Right renal pelvis (tissue), 4 donors: ENCODE measurements around the gene FAM13A. TPM values are rescaled to one million over a fixed set of nuclear protein-coding genes. Genes with fewer than 3 reads are reported as not detected.
"Not testable (repeated sequence)": the region's sequence is repeated elsewhere in the genome, so short reads cannot be mapped to it uniquely, and the experiment has no call there.

Experiments
- DNase-seq, 4 donors: peaks; one replicate each; pipeline ENCODE4 v3.0.0-alpha.2; 2013; ENCODE audit warnings: low read depth in 4 of 4, low spot score in 3 of 4, missing footprints in 1 of 4
- polyA plus RNA-seq, 4 donors: library from polyadenylated mRNA; unstranded; fragments of 120-200 nt; gene quantifications; one replicate each; pipeline ENCODE4 v1.2.1, GENCODE V29; 2013; ENCODE audit not compliant: insufficient read length in 4 of 4

FAM13A gene
- polyA plus RNA-seq: 10 to 100 TPM; 30.8 to 34.0 (median 33.6) TPM

- peak; percentile 86 to 95 (median 92) for DNase-seq
Observed at GRCh38 chr4:89056953-89057398, at the start of gene FAM13A. Gene FAM13A, minus strand, starts transcription at chr4:89057185. Its CDS starts 221 bp downstream, at chr4:89056964.

DNA sequence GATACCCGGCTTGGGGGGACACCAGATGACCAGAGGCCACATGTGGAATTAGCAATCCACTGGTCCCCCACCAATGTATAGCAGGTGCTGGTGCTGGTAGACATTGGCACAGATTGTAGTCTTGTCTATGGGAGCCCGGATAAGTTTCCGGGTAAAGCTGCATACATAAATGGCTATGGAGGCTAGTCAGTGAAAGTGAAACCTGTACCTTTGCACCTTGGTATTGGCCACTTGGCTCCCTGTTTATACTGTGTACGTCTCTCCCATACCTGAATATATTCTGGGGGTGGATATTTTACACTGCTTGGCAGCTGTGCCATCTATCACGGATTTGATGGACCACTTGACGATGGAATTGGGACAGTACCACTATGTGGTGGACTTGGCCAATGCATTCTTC, 48.7 kb upstream of the FAM13A start:
- DNase-seq: no peak

DNA sequence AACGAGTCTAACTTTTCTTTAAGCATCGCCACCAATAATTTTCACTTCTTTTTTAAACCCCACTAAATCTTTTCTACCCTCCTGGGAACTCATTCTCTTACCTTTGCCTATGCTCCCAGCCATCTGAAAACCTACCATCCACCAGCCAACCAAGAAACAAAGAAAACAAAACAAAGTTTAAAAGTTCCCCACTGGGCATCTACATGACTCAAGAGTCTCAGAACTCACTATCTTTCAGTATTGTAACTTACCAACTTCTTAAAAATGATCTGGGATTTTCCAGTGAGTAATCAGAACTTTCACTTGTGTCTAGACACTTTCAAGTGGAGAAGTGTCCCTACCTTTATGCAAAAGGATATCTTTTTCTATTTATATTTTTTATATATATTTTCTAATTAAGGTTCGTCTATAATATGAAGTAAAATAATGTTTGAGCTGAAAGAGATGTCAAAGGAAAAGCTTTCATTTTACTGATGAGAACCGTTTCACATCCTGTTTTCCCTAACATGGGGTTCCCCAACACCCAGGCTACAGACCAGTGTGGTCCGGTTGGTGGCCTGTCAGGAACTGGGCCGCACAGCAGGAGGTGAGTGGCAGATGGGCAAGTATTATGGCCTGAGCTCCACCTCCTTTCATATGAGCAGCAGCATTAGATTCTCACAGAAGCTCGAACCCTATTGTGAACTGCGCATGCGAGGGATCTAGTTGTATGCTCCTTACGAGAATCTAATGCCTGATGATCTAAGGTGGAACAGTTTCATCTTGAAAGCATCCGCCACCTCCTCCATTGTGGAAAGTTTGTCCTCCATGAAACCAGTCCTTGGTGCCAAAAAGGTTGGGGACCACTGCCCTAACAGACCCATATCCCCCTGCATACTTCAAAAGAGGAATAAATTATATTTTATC, 44.5 kb upstream of the FAM13A start:
- DNase-seq: no peak

DNA sequence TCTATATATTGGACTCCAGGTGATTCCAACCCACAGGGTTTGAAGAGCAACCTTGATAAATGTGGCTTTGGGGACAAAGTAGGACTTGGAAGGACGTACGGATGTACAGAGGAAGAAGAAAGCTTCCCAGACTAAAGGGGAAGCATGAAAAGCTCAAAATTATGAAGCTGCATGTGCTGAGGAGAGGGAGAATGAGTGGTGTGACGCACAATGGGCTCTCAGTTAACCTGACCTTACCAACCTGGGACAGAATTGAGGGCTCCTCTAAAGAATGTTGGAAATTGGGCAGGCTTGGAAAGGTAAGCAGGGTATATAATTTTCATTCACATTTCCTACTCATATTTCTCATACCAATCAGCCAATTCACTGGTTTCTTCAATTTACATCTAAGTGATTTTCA, 43.9 kb upstream of the FAM13A start:
- no peak for DNase-seq

DNA sequence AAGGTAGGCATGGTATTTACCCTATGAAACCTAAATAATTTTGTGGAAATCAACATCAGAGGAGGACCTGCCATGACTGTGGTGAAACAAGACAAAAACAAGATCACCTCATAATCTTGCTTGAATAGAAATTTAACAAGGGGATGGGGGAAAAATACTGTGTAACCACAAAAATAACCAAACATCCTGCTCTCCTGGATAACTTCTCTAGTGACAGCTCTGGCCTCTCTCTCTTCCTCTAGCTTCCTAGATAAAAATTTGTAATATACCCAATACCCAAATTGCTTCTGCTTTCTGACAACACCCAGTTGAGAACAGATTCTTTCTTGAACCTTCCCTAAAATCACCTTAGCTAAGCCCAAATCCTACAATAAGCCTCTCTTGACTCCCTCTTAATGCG, 42.5 kb upstream of the FAM13A start:
- DNase-seq: no peak

- DNase-seq: no peak
Observed at GRCh38 chr4:89099034-89099433, 42.0 kb upstream of the FAM13A start.

GRCh38 chr4:89078300-89078699, 21.3 kb upstream of the FAM13A start:
- no peak for DNase-seq

DNA sequence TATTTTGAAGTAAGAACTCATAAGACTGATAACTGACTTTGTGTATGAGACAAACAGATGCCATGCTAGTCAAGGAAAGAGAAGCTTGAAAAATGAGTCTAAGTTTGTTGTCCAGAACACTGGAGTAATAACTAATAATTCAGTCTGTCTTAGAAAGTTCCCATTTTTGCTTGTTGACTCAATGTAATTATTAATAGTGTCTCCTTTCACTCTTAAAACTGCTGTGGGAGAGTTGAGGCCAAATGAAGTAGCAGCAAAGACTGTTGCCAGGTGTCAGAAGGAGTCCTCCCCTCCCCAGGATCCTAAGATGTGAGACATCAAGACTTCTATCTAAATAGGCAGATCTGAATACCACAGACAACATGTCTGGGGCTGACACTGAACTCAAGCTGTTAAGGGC, 20.8 kb upstream of the FAM13A start:
- DNase-seq: no peak

DNA sequence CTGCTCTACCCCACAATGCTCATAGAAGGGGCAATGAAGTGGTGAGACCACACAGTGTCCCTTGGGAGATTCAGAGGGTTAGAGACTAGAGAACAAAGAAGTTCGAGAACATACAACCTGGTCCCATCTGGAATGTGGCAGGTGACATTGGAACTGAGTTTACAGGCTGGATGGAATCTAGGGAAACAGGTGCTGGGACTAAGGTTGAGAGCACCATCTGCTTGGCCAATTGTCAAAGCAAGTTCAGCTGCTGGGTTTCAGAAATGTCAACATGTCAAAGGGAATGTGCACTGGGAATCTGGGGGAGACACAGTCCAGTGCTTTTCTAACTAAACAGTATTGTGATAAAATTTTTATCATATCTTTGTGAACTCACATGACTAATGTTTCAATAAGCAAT, 15.9 kb upstream of the FAM13A start:
- no peak for DNase-seq

GRCh38 chr4:89071311-89071710, 14.3 kb upstream of the FAM13A start:
- no peak for DNase-seq

DNA sequence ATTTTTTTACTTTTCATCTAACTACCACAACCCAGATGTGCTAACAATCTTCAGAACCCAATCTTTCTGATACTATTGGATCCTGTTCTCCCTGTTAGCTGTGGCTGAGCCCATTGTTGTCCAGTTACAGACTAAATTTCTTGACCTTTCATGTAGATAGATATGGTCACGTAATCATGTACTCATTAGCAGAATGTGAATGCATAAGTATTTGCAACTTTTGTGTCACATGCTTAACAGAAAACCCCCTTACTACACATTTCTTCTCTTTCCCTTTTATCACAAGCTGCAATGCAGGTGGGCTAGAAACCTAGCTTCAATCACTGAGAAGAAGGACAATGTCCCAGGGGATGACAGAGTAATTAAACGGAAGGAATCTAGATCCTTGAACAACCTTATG, 13.1 kb upstream of the FAM13A start:
- DNase-seq: no peak

DNA sequence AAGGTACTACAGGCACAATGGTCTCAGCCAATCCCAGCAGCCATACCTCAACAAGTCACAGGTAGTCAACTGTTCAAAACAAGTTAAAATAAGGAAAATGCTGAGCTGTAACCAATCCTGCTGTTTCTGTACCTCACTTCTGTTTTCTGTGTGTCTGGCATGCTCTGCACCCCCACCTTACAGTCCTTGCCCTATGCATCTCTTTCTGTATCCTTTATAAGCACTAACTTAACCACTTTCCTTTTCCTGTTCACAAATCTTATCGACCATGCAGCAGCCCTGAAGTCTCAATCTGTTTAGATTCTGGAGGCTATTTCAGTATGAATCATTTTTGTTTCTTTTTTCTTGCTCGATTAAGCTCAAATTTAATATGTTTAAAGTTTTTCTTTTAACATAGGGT, 12.5 kb upstream of the FAM13A start:
- no peak for DNase-seq

DNA sequence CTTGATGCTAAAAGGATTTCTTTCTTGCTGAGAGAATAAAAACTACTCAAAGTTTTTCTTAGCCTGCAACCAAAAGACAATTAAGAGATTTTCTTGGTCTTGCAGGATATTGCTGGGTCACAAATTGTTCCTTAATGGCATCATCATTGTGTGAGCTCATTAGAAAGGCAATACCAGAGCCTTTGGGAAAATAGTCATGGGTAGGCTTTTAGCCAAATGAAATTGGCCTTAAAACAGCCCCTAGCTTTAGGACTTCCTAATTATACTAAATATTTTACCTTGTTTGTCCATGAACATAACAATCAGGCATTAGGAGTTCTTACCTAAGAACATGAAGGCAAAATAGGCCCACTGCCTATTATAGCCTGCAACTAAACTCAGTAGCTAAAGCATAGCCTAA, 10.4 kb upstream of the FAM13A start:
- no peak for DNase-seq

- no peak for DNase-seq
Observed at GRCh38 chr4:89064848-89065247, 7.9 kb upstream of the FAM13A start.

DNA sequence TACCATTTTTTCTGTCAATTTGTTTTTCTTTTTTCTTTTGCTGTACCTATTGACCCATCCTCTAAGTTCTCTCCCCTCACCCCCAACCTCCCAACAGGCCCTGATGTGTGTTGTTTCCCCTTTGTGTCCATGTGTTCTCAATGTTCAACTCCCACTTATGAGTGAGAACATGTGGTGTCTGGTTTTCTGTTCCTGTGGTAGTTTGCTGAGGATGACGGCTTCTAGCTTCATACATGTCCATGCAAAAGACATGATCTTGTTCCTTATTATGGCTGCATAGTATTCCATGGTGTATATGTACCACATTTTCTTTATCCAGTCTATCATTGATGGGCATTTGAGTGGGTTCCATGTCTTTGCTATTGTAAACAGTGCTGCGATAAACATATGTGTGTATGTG, 859 bp upstream of the FAM13A start:
- not testable (repeated sequence) for DNase-seq

GRCh38 chr4:89056292-89056952, 563 bp downstream of the FAM13A start:
- peak in 1 of 4 donors; percentile 5 for DNase-seq

GRCh38 chr4:89055157-89056080, 1.6 kb downstream of the FAM13A start:
- DNase-seq: no peak

- no peak for DNase-seq
Observed at GRCh38 chr4:89054627-89055026, 2.4 kb downstream of the FAM13A start.

GRCh38 chr4:89049853-89050252, 7.1 kb downstream of the FAM13A start:
- DNase-seq: no peak

- no peak for DNase-seq
Observed at GRCh38 chr4:89048906-89049601, 7.9 kb downstream of the FAM13A start.
